Body of pancreas (tissue), 4 donors: ENCODE results near the gene QSOX1.

ENCODE experiments used
- POLR2A ChIP-seq, 3 donors: fragments of 450-650 bp; IDR thresholded peaks; one replicate each; pipeline ENCODE4 v1.6.1; 2016; ENCODE audit warnings: antibody characterized with exemption in 3 of 3, mild to moderate bottlenecking in 2 of 3
- TF ChIP-seq, protein P1 (sequence below), 7 experiments: fragments of 450-650 bp in 4 of 7; fragments of 200-600 bp in 3 of 7; sonication (generic) in 3 of 7; IDR thresholded peaks; one replicate each; pipeline ENCODE4 v1.5.1; 2016 to 2019; ENCODE audit warnings: antibody characterized with exemption in 7 of 7

DNA sequence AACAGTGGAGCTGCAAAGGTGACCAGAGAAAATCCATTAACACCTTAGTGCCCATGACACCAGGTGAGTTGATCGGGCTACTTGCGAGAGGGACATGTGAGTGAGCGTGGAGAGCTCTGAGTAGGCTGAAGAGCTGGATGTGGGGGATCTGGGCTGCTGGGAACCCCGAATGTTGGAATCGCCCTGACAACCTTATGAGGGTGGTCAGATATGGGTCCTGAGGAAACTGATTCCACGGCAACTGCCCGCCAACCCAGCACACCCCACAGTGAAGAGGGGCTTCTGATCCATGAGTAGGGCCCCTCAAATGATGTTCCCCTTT lies 705 bp upstream of the QSOX1 start:
- TF ChIP-seq, protein P1, sequence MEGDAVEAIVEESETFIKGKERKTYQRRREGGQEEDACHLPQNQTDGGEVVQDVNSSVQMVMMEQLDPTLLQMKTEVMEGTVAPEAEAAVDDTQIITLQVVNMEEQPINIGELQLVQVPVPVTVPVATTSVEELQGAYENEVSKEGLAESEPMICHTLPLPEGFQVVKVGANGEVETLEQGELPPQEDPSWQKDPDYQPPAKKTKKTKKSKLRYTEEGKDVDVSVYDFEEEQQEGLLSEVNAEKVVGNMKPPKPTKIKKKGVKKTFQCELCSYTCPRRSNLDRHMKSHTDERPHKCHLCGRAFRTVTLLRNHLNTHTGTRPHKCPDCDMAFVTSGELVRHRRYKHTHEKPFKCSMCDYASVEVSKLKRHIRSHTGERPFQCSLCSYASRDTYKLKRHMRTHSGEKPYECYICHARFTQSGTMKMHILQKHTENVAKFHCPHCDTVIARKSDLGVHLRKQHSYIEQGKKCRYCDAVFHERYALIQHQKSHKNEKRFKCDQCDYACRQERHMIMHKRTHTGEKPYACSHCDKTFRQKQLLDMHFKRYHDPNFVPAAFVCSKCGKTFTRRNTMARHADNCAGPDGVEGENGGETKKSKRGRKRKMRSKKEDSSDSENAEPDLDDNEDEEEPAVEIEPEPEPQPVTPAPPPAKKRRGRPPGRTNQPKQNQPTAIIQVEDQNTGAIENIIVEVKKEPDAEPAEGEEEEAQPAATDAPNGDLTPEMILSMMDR (IDR thresholded peaks at IDR 0.05) = no peak
- no peak for TF ChIP-seq POLR2A (IDR thresholded peaks at IDR 0.05)
